ENCODE results near the gene ADAMTS17. TPM values are rescaled to one million over a fixed set of nuclear protein-coding genes. Genes with fewer than 3 reads are reported as not detected.

The ADAMTS17 gene
- total and polyA plus RNA-seq, 4 donors = 0.28 to 46.9 (median 9.1) TPM

GRCh38 chr15:100330221-100330620, 11.6 kb downstream of the ADAMTS17 start:
- Histone ChIP-seq H3K27ac (ENCODE audit: low read depth in 1 of 2, low read length in 2 of 2) (no peak overlapping the region), H3K36me3 (ENCODE audit: control insufficient read depth in 4 of 4, insufficient read depth in 3 of 4, low read depth in 1 of 4, low read length in 3 of 4) (peaks cover 1 to 34% (median 4%) of the 10 kb centered on the region in 4 donors), H3K9ac (ENCODE audit: low read depth in 1 of 2, low read length in 2 of 2) (no peak overlapping the region), H3K4me1 (ENCODE audit: control insufficient read depth in 4 of 4, insufficient read depth in 4 of 4, low read length in 3 of 4) (no peaks in the 10 kb centered on the region), H3K4me3 (ENCODE audit: low read depth in 1 of 3, low read length in 3 of 3) (no peak overlapping the region), H3K9me3 (ENCODE audit: control insufficient read depth in 4 of 4, low read length in 3 of 4) (no peaks in the 10 kb centered on the region), H3K27me3 (ENCODE audit: control insufficient read depth in 4 of 4, insufficient read depth in 4 of 4, low read length in 3 of 4) (no peaks in the 10 kb centered on the region)
- no peak for DNase-seq (ENCODE audit: low spot score)
- WGBS = 79% methylated on average over 10 of the region's 10 CpGs
- TF ChIP-seq MAX (IDR thresholded peaks at IDR 0.05) (no peak), CTCF (IDR thresholded peaks at IDR 0.05; ENCODE audit: low read depth, low read length, missing input control) (no peak), YY1 (IDR thresholded peaks at IDR 0.05) (no peak), GABPA (IDR thresholded peaks at IDR 0.05 in 1 of 2, conservative IDR thresholded peaks at IDR 0.05 in 1 of 2) (no peak), NR2F2 (IDR thresholded peaks at IDR 0.05) (no peak), SP1 (IDR thresholded peaks at IDR 0.05) (no peak), EGR1 (IDR thresholded peaks at IDR 0.05; ENCODE audit: low read depth in 2 of 2) (no peak), RAD21 (IDR thresholded peaks at IDR 0.05) (no peak), FOXA1 (IDR thresholded peaks at IDR 0.05) (no peak), FOXA2 (IDR thresholded peaks at IDR 0.05) (no peak), ATF3 (IDR thresholded peaks at IDR 0.05) (no peak), JUND (IDR thresholded peaks at IDR 0.05) (no peak), ZBTB33 (IDR thresholded peaks at IDR 0.05) (no peak), REST (IDR thresholded peaks at IDR 0.05) (no peak), RXRA (IDR thresholded peaks at IDR 0.05) (no peak), TAF1 (conservative IDR thresholded peaks at IDR 0.05) (no peak)

GRCh38 chr15:100328796-100329195, 13.0 kb downstream of the ADAMTS17 start:
- Histone ChIP-seq H3K36me3 (ENCODE audit: control insufficient read depth in 4 of 4, insufficient read depth in 3 of 4, low read depth in 1 of 4, low read length in 3 of 4) (peaks cover 2 to 39% (median 5%) of the 10 kb centered on the region in 4 donors), H3K4me1 (ENCODE audit: control insufficient read depth in 4 of 4, insufficient read depth in 4 of 4, low read length in 3 of 4) (no peaks in the 10 kb centered on the region), H3K27ac (ENCODE audit: low read depth in 1 of 2, low read length in 2 of 2) (no peak overlapping the region), H3K9me3 (ENCODE audit: control insufficient read depth in 4 of 4, low read length in 3 of 4) (no peaks in the 10 kb centered on the region), H3K9ac (ENCODE audit: low read depth in 1 of 2, low read length in 2 of 2) (no peak overlapping the region), H3K27me3 (ENCODE audit: control insufficient read depth in 4 of 4, insufficient read depth in 4 of 4, low read length in 3 of 4) (no peaks in the 10 kb centered on the region), H3K4me3 (ENCODE audit: low read depth in 1 of 3, low read length in 3 of 3) (no peak overlapping the region)
- no peak for TF ChIP-seq RXRA (IDR thresholded peaks at IDR 0.05)
- no peak for TF ChIP-seq HNF4A (conservative IDR thresholded peaks at IDR 0.05)
- TF ChIP-seq ZBTB33 (IDR thresholded peaks at IDR 0.05) = no peak
- TF ChIP-seq TAF1 (conservative IDR thresholded peaks at IDR 0.05) = no peak
- TF ChIP-seq SP1 (IDR thresholded peaks at IDR 0.05) = no peak
- no peak for TF ChIP-seq HNF4G (IDR thresholded peaks at IDR 0.05)
- no peak for TF ChIP-seq NR2F2 (IDR thresholded peaks at IDR 0.05)
- no peak for TF ChIP-seq FOXA2 (IDR thresholded peaks at IDR 0.05)
- no peak for TF ChIP-seq ATF3 (IDR thresholded peaks at IDR 0.05)
- no peak for TF ChIP-seq FOXA1 (IDR thresholded peaks at IDR 0.05)
- TF ChIP-seq JUND (IDR thresholded peaks at IDR 0.05) = no peak
- no peak for TF ChIP-seq GABPA (IDR thresholded peaks at IDR 0.05 in 1 of 2, conservative IDR thresholded peaks at IDR 0.05 in 1 of 2)
- no peak for TF ChIP-seq RAD21 (IDR thresholded peaks at IDR 0.05)
- TF ChIP-seq MAX (IDR thresholded peaks at IDR 0.05) = no peak
- TF ChIP-seq CTCF (IDR thresholded peaks at IDR 0.05; ENCODE audit: low read depth, low read length, missing input control) = no peak
- no peak for TF ChIP-seq EGR1 (IDR thresholded peaks at IDR 0.05; ENCODE audit: low read depth in 2 of 2)
- 94% methylated on average over 9 of the region's 9 CpGs for whole genome bisulfite sequencing
- no peak for DNase-seq (ENCODE audit: low spot score)
